GM21447 (cell line): ENCODE data around the gene SHKBP1.
A peak's percentile ranks its signal among the peaks of the same experiment; 100 is the strongest.
"Not testable (repeated sequence)": the region's sequence is repeated elsewhere in the genome, so short reads cannot be mapped to it uniquely, and the experiment has no call there.

ENCODE experiments used
- ATAC-seq: cut with Tn5 transposase; IDR thresholded peaks from one replicate; pipeline ENCODE4 v1.9.1; 2021; ENCODE audit not compliant: unreplicated experiment

Gene SHKBP1

DNA sequence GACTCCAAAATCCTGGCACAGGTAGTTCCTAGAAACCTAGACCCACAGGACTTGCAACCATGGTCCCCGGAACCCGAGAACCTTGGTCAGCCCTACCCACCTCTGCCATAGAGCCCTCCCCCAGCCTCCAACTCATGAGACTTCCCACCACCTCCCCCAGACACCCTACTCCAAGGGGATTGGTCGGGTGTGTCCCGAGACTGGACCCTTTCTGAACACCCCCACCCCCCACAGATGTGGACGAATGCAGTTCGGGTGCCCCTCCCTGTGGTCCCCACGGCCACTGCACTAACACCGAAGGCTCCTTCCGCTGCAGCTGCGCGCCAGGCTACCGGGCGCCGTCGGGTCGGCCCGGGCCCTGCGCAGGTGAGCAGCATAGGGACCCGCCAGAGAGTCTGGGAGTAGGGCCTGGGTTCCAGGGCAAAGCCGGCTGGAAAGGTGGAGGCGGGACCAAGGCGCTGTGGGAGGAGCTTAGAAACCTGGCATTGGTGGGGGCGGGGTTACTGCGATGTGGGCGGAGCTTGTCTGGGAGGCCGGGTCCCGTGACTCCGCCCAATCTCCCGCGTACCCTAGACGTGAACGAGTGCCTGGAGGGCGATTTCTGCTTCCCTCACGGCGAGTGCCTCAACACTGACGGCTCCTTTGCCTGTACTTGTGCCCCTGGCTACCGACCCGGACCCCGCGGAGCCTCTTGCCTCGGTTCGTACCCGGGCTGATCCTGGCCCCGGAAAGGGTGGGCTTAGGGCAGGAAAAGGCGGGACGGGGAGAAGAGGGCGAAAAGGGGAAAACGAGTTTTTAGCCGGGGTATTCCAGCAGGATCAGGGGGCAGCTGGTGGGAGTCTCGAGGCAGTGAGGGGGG, 36.4 kb downstream of the SHKBP1 start:
- ATAC-seq: no peak

- ATAC-seq: peak; percentile 46
Observed at GRCh38 chr19:40613690-40614621, 37.3 kb downstream of the SHKBP1 start.

DNA sequence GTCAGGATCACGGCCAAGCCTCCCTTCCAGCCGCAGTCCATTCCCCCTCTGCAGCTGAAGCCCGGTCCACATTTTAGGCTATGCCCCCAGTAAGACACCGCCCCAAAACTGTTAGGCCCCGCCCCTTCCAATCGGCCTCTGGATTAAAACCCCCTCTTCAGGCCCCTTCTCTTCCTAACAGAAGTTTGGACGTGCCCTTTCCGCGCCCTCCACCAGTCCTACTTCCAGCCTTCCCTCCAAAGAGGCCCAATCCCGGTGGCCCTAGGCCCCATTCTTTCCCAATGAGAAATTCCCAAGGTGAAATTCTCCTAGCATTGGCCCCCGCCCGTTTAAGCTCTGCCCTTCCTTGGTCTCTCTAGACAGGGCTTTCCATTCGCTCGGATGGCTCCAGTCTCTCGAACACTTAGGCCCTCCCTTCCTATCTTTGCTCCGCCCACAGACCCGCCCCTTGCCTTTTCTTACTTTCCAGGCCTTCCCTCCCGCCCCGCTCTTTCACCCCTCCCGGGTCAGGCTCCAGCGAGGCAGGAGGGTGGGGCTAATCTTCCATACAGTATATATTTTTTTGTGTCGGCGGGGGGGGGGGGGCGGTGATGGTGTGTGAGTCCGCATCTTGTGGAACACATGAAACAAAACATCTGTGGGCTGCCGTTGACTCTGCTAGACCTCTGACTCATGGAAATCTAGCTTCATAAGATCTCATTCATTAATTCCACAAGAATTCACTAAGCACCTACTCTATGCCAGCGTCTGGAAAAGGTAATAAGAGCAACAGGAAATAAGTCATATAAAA, 38.1 kb downstream of the SHKBP1 start:
- ATAC-seq: no peak

DNA sequence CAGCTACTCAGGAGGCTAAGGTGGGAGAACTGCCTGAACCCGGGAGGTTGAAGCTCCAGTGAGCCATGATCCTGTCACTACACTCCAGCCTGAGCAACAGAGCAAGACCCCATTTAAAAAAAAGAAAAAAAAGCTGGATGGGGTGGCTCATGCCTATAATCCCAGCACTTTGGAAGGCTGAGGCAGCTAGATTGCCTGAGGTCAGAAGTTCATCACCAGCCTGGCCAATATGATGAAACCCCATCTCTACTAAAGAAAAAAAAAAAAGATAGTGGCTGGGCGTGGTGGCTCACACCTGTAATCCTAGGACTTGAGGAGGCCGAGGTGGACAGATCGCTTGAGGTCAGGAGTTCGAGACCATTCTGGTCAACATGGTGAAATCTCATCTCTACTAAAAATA, 39.5 kb downstream of the SHKBP1 start:
- no peak for ATAC-seq

DNA sequence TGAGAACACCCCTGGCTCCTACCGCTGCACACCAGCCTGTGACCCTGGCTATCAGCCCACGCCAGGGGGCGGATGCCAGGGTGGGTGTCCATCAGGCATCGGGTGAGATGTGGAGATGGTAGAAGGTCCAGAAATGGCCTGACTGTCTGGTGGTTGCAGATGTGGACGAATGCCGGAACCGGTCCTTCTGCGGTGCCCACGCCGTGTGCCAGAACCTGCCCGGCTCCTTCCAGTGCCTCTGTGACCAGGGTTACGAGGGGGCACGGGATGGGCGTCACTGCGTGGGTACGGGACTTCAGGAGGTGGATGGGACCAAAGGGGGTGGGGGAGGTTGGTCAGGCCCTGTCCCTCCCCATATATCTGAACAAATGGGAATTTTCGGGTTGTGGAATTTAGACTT, 40.3 kb downstream of the SHKBP1 start:
- ATAC-seq: no peak

DNA sequence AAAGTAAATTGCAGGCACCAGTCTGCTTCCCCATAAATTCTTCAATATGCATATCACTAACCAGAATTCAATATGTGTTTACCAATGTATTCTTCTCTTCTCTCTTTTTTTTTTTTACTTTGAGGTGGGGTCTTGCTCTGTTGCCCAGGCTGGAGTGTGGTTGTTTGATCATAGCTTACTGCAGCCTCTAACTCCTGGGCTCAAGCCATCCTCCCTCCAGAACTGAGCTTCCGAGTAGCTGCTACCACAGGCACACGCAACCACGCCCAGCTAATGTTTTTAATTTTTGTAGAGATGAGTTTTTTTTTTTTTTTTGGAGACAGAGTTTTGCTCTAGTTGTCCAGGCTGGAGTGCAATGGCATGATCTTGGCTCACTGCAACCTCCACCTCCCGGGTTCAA, 41.3 kb downstream of the SHKBP1 start:
- no peak for ATAC-seq

DNA sequence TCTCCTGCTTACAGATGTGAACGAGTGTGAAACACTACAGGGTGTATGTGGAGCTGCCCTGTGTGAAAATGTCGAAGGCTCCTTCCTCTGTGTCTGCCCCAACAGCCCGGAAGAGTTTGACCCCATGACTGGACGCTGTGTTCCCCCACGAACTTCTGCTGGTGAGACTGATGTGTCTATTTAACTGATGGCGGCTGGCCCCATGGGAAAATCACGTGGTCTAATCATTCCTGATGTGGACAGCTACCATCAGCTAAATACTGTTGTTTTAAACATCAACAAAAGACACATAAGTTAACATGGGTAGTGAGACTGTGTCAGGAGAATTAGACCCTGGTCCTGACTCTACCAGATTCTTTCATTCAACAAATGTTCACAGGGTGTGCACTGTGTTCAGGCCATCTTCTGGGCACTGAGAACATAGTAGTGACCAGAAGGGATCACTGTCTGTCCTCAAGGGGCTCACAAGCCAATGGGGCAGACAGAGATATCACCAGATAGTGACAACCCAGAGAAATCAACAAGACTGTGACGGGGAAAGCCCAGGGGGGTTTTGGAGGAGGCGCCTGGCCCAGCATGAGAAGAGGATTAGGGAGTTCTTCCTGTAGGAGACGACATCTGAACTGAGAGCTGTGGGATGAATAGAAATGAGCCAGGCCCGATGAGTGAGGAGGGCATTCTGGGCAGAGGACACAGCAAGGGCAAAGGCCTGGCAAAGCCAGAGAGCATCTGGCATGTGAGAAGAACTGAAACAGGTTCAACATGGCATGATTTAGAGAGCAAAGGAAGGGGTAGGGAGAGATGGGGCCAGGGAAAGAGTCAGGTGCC, 42.9 kb downstream of the SHKBP1 start:
- ATAC-seq: no peak

GRCh38 chr19:40620161-40620485, 43.5 kb downstream of the SHKBP1 start:
- ATAC-seq: no peak

DNA sequence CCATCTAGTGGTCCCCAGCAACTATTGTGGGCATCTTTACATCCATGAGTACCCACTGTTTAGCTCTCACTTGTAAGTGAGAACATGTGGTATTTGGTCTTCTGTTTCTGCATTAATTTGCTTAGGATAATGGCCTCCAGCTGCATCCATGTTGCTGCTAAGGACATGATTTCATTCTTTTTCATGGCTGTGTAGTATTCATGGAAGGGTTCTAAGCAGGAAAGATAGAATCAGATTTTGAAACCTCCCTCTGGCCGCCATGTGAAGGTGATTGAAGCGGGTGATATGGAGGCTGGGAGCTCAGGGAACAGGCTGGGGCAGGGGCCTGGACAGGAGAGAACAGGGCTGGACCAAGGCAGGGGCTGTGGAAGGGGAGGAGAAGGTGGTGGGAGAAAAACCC, 44.6 kb downstream of the SHKBP1 start:
- no peak for ATAC-seq

- no peak for ATAC-seq
Observed at GRCh38 chr19:40621966-40622772, 45.5 kb downstream of the SHKBP1 start.

GRCh38 chr19:40622773-40623075, 46.1 kb downstream of the SHKBP1 start:
- no peak for ATAC-seq

- no peak for ATAC-seq
Observed at GRCh38 chr19:40623403-40624251, 47.0 kb downstream of the SHKBP1 start.

DNA sequence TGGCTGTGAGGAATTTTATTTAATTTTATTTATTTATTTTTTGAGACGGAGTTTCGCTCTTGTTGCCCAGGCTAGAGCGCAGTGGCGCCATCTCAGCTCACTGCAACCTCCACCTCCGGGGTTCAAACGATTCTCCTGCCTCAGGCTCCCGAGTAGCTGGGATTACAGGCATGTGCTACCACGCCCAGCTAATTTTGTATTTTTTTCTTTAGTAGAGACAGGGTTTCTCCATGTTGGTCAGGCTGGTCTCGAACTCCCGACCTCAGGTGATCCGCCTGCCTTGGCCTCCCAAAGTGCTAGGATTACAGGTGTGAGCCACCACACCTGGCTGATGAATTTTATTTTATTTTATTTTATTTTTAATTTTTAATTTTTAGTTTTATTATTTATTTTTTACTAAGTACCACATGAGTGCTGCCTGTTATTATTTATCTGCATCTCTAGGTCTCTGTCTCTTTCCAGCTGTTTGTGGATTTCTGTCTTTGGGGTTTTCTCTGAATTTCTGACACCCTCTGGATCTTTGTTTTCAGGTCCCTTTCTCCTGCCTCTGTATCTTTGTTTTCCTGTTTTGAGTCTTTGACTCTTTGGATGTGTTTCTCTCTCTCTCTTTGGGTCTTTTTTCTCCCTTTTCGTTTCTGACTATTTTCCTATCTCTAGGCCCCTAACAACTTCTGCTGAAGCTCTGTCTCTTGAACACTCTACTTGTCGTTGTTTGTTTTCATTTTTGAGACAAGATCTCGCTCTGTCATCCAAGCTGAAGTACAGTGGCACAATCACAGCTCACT, 47.9 kb downstream of the SHKBP1 start:
- not testable (repeated sequence) for ATAC-seq

GRCh38 chr19:40625406-40626120, 48.9 kb downstream of the SHKBP1 start:
- no peak for ATAC-seq

- ATAC-seq: no peak
Observed at GRCh38 chr19:40626918-40627317, 50.2 kb downstream of the SHKBP1 start.

- ATAC-seq: no peak
Observed at GRCh38 chr19:40627486-40628279, 51.0 kb downstream of the SHKBP1 start.

GRCh38 chr19:40629346-40629745, 52.7 kb downstream of the SHKBP1 start:
- ATAC-seq: no peak
